ENCODE data around the gene GLI2. TPM values are rescaled to one million over a fixed set of nuclear protein-coding genes. Genes with fewer than 3 reads are reported as not detected.

The GLI2 gene
- total and polyA plus RNA-seq, 5 experiments from 2014 or later: not detected

DNA sequence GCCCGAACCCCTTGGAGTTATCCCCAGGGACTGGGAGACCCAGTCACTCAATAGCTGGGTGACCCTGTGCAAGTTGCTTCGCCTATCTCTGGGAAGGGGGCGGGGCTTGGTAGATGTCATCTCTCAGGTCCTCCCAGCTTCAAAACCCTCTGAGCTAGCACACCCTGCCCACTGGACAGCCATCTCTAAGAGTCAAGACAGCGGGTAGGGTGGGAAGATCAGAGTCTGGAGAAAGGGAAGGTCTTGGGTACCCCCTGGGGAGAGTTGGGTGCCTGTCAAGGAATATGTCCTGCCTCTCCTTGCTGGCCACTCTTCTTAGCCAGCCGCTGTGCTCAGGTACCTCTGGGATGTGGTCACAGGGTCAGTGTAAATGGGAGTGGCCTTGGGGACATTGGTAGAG lies 8.0 kb downstream of the GLI2 start:
- Mint-ChIP-seq H3K4me3 (no peak overlapping the region), H3K36me3 (no peaks in the 10 kb centered on the region), H3K4me1 (peaks cover 0 to 3% (median under 1%) of the 10 kb centered on the region in 4 donors), H3K27ac (no peak overlapping the region), H3K9me3 (no peaks in the 10 kb centered on the region), H3K27me3 (peaks cover 26 to 81% (median 44%) of the 10 kb centered on the region in 5 donors)
- ATAC-seq (no peak), DNase-seq (peak in 1 of 10 donors; percentile 28)
- POLR2A ChIA-PET: no interaction called here

GRCh38 chr2:120744817-120745216 lies 9.1 kb downstream of the GLI2 start:
- Mint-ChIP-seq H3K27me3 (peaks cover 23 to 69% (median 34%) of the 10 kb centered on the region in 5 donors), H3K4me3 (no peak overlapping the region), H3K9me3 (no peaks in the 10 kb centered on the region), H3K27ac (no peak overlapping the region), H3K4me1 (peaks cover 0 to 3% (median under 1%) of the 10 kb centered on the region in 4 donors), H3K36me3 (no peaks in the 10 kb centered on the region)
- DNase-seq (no peak), ATAC-seq (no peak)
- POLR2A ChIA-PET: no interaction called here

DNA sequence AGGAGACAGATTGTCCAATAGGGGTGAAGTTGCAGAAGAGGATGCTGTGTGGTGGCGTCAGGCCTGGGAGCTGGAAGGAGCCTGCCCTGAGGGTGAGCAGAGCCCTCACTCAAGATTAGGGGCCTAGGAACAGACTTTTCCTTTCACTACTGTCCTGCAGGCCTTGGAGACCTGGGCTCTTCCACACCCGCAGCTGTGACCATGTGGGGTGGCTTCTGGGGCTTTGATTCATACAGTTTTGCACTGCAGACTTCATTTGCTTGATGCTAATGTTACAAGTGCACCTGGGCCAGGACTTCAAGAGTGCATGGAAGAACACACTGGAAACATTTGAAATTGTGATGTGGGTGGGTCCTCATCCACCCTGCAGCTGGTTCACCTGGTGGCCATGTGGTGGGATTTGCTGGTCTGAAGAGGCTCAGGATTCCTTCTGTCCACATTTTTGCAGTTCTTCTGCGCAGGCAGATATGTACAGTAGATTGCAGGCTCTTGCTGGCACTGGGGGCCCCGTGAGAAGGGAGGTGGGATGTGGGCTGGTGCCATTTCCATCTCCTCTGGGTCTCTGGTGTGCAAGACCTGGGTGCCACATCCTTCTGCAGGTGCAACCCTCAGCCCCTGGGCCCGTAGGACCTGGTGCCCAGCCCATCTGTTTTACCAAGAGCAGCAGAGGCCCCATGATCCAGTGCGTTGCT lies 9.9 kb downstream of the GLI2 start:
- POLR2A ChIA-PET: no interaction called here
- H3K27me3 Mint-ChIP-seq: peaks cover 18 to 62% (median 28%) of the 10 kb centered on the region in 5 donors
- ATAC-seq (no peak), DNase-seq (peak in 1 of 10 donors; percentile 21)
- H3K36me3 Mint-ChIP-seq: no peaks in the 10 kb centered on the region
- no peaks in the 10 kb centered on the region for H3K9me3 Mint-ChIP-seq
- no peak overlapping the region for H3K27ac Mint-ChIP-seq
- no peak overlapping the region for H3K4me3 Mint-ChIP-seq
- peaks cover 0 to 3% (median under 1%) of the 10 kb centered on the region in 4 donors for H3K4me1 Mint-ChIP-seq

- POLR2A ChIA-PET: no interaction called here
- Mint-ChIP-seq H3K27ac (no peak overlapping the region), H3K9me3 (no peaks in the 10 kb centered on the region), H3K4me1 (peaks cover 0 to 2% (median under 1%) of the 10 kb centered on the region in 4 donors), H3K36me3 (no peaks in the 10 kb centered on the region), H3K27me3 (peaks cover 15 to 56% (median 27%) of the 10 kb centered on the region in 5 donors), H3K4me3 (no peak overlapping the region)
- ATAC-seq (no peak), DNase-seq (peak in 1 of 10 donors; percentile 37)
Measured at GRCh38 chr2:120746144-120746543, 10.5 kb downstream of the GLI2 start.

- no peak for ATAC-seq
- POLR2A ChIA-PET: no interaction called here
- DNase-seq: peak in 1 of 10 donors; percentile 23
- H3K4me1 Mint-ChIP-seq: no peaks in the 10 kb centered on the region
- H3K9me3 Mint-ChIP-seq: no peaks in the 10 kb centered on the region
- peaks cover 12 to 45% (median 19%) of the 10 kb centered on the region in 5 donors for H3K27me3 Mint-ChIP-seq
- no peaks in the 10 kb centered on the region for H3K36me3 Mint-ChIP-seq
- H3K27ac Mint-ChIP-seq: no peak overlapping the region
- H3K4me3 Mint-ChIP-seq: no peak overlapping the region
Measured at GRCh38 chr2:120747281-120747680, 11.6 kb downstream of the GLI2 start.

DNA sequence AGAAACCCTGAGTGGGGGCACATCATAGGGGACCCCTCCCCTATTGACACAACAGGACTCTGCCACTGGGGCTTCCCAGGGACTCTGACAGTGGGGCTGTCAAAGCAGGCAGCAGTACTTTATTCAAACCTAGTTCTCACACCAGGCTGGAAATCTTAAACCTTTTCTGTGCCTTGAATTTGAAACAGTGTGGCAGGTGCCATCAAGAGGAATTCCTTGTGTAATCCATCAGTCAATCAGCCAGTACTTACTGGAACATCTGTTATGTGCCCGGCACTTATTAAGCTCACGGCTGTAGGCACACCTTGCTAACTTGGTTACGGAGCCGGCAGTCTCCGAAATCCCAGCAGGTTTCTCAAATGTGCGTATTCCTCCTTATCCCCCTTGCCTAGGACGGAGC lies 12.0 kb downstream of the GLI2 start:
- ATAC-seq (no peak), DNase-seq (peak in 1 of 10 donors; percentile 7)
- Mint-ChIP-seq H3K27me3 (peaks cover 12 to 41% (median 17%) of the 10 kb centered on the region in 5 donors), H3K9me3 (no peaks in the 10 kb centered on the region), H3K36me3 (no peaks in the 10 kb centered on the region), H3K4me1 (no peaks in the 10 kb centered on the region), H3K27ac (no peak overlapping the region), H3K4me3 (no peak overlapping the region)
- POLR2A ChIA-PET: no interaction called here

GRCh38 chr2:120748310-120748709 lies 12.6 kb downstream of the GLI2 start:
- no peaks in the 10 kb centered on the region for H3K9me3 Mint-ChIP-seq
- no peak for ATAC-seq
- H3K4me3 Mint-ChIP-seq: no peak overlapping the region
- H3K4me1 Mint-ChIP-seq: no peaks in the 10 kb centered on the region
- H3K27me3 Mint-ChIP-seq: peaks cover 12 to 35% (median 12%) of the 10 kb centered on the region in 5 donors
- no peaks in the 10 kb centered on the region for H3K36me3 Mint-ChIP-seq
- POLR2A ChIA-PET: no interaction called here
- DNase-seq: peak in 1 of 10 donors; percentile 58
- no peak overlapping the region for H3K27ac Mint-ChIP-seq

GRCh38 chr2:120748741-120749140 lies 13.1 kb downstream of the GLI2 start:
- H3K36me3 Mint-ChIP-seq: no peaks in the 10 kb centered on the region
- no peaks in the 10 kb centered on the region for H3K9me3 Mint-ChIP-seq
- no peak overlapping the region for H3K27ac Mint-ChIP-seq
- ATAC-seq: no peak
- peaks cover 10 to 31% (median 12%) of the 10 kb centered on the region in 5 donors for H3K27me3 Mint-ChIP-seq
- H3K4me3 Mint-ChIP-seq: no peak overlapping the region
- POLR2A ChIA-PET: no interaction called here
- no peaks in the 10 kb centered on the region for H3K4me1 Mint-ChIP-seq
- DNase-seq: no peak

DNA sequence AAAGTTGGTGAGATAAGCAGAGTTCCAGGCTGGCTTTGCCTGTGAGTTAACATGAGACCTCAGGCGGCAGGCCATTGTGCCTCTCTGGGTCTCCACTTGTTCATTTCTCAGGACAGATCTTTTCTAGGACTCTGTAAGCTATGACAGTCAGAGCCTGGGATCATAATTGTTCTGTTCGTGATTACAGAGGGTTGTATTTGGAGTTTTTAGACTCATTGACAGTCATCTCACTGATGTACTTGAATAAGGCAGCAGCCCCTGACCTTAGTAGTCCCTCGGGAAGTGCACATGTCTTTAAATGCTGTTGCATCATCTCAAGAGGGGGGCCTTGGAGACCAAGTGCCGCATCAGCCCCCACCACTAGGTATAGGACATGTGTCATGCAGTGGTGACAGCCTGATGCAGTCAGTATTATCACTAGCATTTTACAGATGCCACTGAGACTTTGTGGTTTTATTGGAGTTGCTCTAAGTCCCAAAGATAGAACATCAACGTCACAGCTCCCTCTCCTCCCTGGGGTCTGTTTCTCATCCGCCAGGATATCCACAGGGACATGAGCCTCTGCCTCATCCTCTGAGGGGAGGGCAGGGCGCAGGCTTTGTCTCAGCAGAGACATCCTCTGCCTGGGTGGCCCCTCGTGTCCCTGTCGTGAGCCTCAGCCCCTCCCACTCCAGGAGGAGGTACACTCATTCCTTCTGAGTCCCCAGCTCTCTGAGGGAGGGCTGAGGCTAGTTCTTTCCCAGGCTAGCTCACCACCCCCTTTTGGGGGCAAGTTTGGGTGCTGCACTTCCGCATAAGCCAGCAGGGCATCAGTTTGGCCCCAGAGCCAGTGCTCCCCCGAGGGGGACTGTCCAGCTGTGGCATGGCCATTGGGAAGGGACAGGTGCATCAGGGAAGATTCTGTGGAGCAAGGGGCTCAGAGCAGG lies 14.1 kb downstream of the GLI2 start:
- H3K4me3 Mint-ChIP-seq: no peak overlapping the region
- peak in 1 of 10 donors; percentile 19 for DNase-seq

GRCh38 chr2:120750488-120751210 lies 15.0 kb downstream of the GLI2 start:
- no peaks in the 10 kb centered on the region for H3K4me1 Mint-ChIP-seq
- peaks cover 0 to 14% (median 2%) of the 10 kb centered on the region in 5 donors for H3K27me3 Mint-ChIP-seq
- ATAC-seq (no peak), DNase-seq (peak in 1 of 10 donors; percentile 34)
- POLR2A ChIA-PET: no interaction called here
- no peaks in the 10 kb centered on the region for H3K36me3 Mint-ChIP-seq
- H3K4me3 Mint-ChIP-seq: no peak overlapping the region
- no peak overlapping the region for H3K27ac Mint-ChIP-seq
- H3K9me3 Mint-ChIP-seq: no peaks in the 10 kb centered on the region

More for the DNA sequence above, 14.1 kb downstream of the GLI2 start:
- Mint-ChIP-seq H3K27ac (no peak overlapping the region), H3K36me3 (no peaks in the 10 kb centered on the region), H3K4me1 (no peaks in the 10 kb centered on the region), H3K27me3 (peaks cover 2 to 20% (median 5%) of the 10 kb centered on the region in 5 donors), H3K9me3 (no peaks in the 10 kb centered on the region)
- no peak for ATAC-seq
- POLR2A ChIA-PET: no interaction called here

DNA sequence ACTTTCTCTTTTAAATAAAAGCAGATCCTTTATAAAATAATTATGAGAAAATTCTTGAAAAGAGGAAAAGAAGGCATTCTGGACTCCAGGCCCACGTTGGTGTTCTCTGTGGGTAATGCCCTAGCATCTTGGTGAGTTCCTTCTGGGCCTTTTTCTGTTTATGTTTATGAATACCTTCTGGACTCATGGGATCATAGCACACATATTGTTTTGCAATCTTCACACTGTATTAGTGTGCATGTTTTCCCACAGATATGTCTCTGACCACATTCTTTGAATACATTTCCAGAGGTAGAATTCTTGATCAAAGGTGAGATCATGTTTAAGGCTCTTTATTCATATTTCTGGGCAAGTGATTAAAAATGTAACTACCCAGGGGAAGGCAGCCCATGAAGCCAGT lies 15.9 kb downstream of the GLI2 start:
- POLR2A ChIA-PET: no interaction called here
- ATAC-seq (no peak), DNase-seq (no peak)
- Mint-ChIP-seq H3K9me3 (no peaks in the 10 kb centered on the region), H3K4me1 (no peaks in the 10 kb centered on the region), H3K36me3 (no peaks in the 10 kb centered on the region), H3K27ac (no peak overlapping the region), H3K4me3 (no peak overlapping the region), H3K27me3 (peaks cover 0 to 7% (median under 1%) of the 10 kb centered on the region in 5 donors)

- ATAC-seq: no peak
- H3K36me3 Mint-ChIP-seq: no peaks in the 10 kb centered on the region
- H3K27me3 Mint-ChIP-seq: peaks cover 0 to 11% (median 11%) of the 10 kb centered on the region in 5 donors
- DNase-seq: no peak
- no peak overlapping the region for H3K4me3 Mint-ChIP-seq
- H3K9me3 Mint-ChIP-seq: peaks cover 0 to 3% (median 0%) of the 10 kb centered on the region in 9 donors
- H3K4me1 Mint-ChIP-seq: peaks cover 0 to 1% (median 0%) of the 10 kb centered on the region in 4 donors
- no peak overlapping the region for H3K27ac Mint-ChIP-seq
- POLR2A ChIA-PET: no interaction called here
Measured at GRCh38 chr2:120754067-120754960, 18.6 kb downstream of the GLI2 start.

All from naive thymus-derived CD8-positive, alpha-beta T cell (primary cell).